Measurements from ENCODE around the gene DUSP6. TPM values are rescaled to one million over a fixed set of nuclear protein-coding genes. Genes with fewer than 3 reads are reported as not detected.

DUSP6 gene
- total and polyA plus RNA-seq, 2 of the 13 experiments (the other 11 are each of a cell fraction or from before 2014, with no cell fraction given) = 40.9 to 161 TPM

- TF ChIP-seq ZNF407 (CRISPR knock-in tag; IDR thresholded peaks at IDR 0.05; ENCODE audit: not compliant biosample characterization) (no peak), ZIK1 (CRISPR knock-in tag; IDR thresholded peaks at IDR 0.05; ENCODE audit: borderline replicate concordance, low read depth) (no peak), ZBTB44 (CRISPR knock-in tag; IDR thresholded peaks at IDR 0.05) (0 out of 2 replicates have a peak, but pooled peaks have one; percentile 63), CREM (IDR thresholded peaks at IDR 0.05) (peak; percentile 92), CREM (CRISPR knock-in tag; IDR thresholded peaks at IDR 0.05) (no peak), RNF2 (conservative IDR thresholded peaks at IDR 0.05; ENCODE audit: low read depth) (no peak), ZSCAN29 (CRISPR knock-in tag; conservative IDR thresholded peaks at IDR 0.05) (0 out of 2 replicates have a peak, but pooled peaks have one; percentile 59), KAT2B (IDR thresholded peaks at IDR 0.05; ENCODE audit: borderline replicate concordance, low read depth, low read length) (no peak), ZSCAN21 (CRISPR knock-in tag; IDR thresholded peaks at IDR 0.05; ENCODE audit: borderline replicate concordance) (no peak), ZNF331 (CRISPR knock-in tag; IDR thresholded peaks at IDR 0.05) (peak; percentile 73), AGO2 (optimal IDR thresholded peaks at IDR 0.05; ENCODE audit: low read depth, low read length) (no peak), ZNF644 (CRISPR knock-in tag; IDR thresholded peaks at IDR 0.05; ENCODE audit: low read depth) (0 out of 2 replicates have a peak, but pooled peaks have one; percentile 6), THAP9 (CRISPR knock-in tag; IDR thresholded peaks at IDR 0.05; ENCODE audit: borderline replicate concordance) (no peak), TCF7 (IDR thresholded peaks at IDR 0.05; ENCODE audit: low read depth) (peak; percentile 96), KLF15 (CRISPR knock-in tag; IDR thresholded peaks at IDR 0.05; ENCODE audit: borderline replicate concordance) (no peak), NR0B2 (CRISPR knock-in tag; IDR thresholded peaks at IDR 0.05) (no peak)
These were observed 31.1 kb upstream of the DUSP6 start (continued) for GRCh38 chr12:89383235-89384049.
